AG04449 (cell line): Measurements from ENCODE around the gene COL8A1.

Experiments
- CTCF ChIA-PET: fragments of 350-600 bp; formaldehyde crosslinking; extraction: SDS; loops from one replicate; lab custom pipeline; 2021; ENCODE audit warnings: antibody characterized with exemption; lab: Yijun Ruan, JAX
- POLR2A ChIA-PET: fragments of 400-600, 350-600 bp; formaldehyde crosslinking; extraction: SDS; loops from one replicate; lab custom pipeline; 2020; ENCODE audit warnings: antibody characterized with exemption, inconsistent platforms; lab: Yijun Ruan, JAX
- DNase-seq: peaks from one replicate; pipeline ENCODE4 v3.0.0-alpha.2; 2010; ENCODE audit warnings: low read depth, low spot score
- H3K4me3 ChIP-seq: 2 replicates; pipeline ENCODE4 v1.5.1; 2011; ENCODE audit warnings: low read depth, mild to moderate bottlenecking, control low read depth, low read length
- CTCF ChIP-seq: IDR thresholded peaks from one replicate; pipeline ENCODE4 v1.5.1; 2011; ENCODE audit warnings: mild to moderate bottlenecking, moderate library complexity, low read length, control low read depth, inconsistent platforms; ENCODE audit not compliant: insufficient read depth; ENCODE audit errors: missing control alignments

The COL8A1 gene

GRCh38 chr3:99665017-99665416 is 26.6 kb downstream of the COL8A1 start:
- TF ChIP-seq CTCF, result no peak
- ChIA-PET CTCF (interaction anchor here (0.7 to 3.2 kb wide), 3 partner anchors 8 to 22 kb away, joined by 3 to 10 read pairs (median 3); no protein-coding TSS in a partner anchor), POLR2A (interaction anchor here (0.6 to 0.7 kb wide), 2 partner anchors 10 to 63 kb away, joined by 3 read pairs; no protein-coding TSS in a partner anchor)
- no peak for DNase-seq
- no peak overlapping the region for H3K4me3 ChIP-seq

GRCh38 chr3:99666201-99666600 is 27.8 kb downstream of the COL8A1 start:
- TF ChIP-seq CTCF, result no peak
- H3K4me3 ChIP-seq, result no peak overlapping the region
- ChIA-PET CTCF (no interaction called here), POLR2A (no interaction called here)
- DNase-seq, result no peak

- ChIA-PET POLR2A (no interaction called here), CTCF (interaction anchor here (1.4 to 1.5 kb wide), 3 partner anchors 13 to 23 kb away, joined by 5 to 6 read pairs (median 5); no protein-coding TSS in a partner anchor)
- no peak for DNase-seq
- no peak for TF ChIP-seq CTCF
- H3K4me3 ChIP-seq, result no peak overlapping the region
Measured at GRCh38 chr3:99668044-99668443, 29.6 kb downstream of the COL8A1 start.

GRCh38 chr3:99669879-99670555 is 31.6 kb downstream of the COL8A1 start:
- DNase-seq, result no peak
- no peak overlapping the region for H3K4me3 ChIP-seq
- ChIA-PET CTCF (interaction anchor here (0.5 to 0.6 kb wide), 2 partner anchors 43 to 83 kb away, joined by 3 to 4 read pairs; no protein-coding TSS in a partner anchor), POLR2A (no interaction called here)
- TF ChIP-seq CTCF, result no peak

GRCh38 chr3:99670556-99670950 is 32.2 kb downstream of the COL8A1 start:
- H3K4me3 ChIP-seq, result no peak overlapping the region
- ChIA-PET CTCF (interaction anchor here (0.5 kb wide), 1 partner anchor 43 kb away, joined by 3 read pairs; no protein-coding TSS in a partner anchor), POLR2A (no interaction called here)
- no peak for TF ChIP-seq CTCF
- no peak for DNase-seq

- ChIA-PET CTCF (interaction anchor here (1.3 kb wide), 1 partner anchor 9 kb away, joined by 3 read pairs; no protein-coding TSS in a partner anchor), POLR2A (interaction anchor here (0.7 kb wide), 1 partner anchor 10 kb away, joined by 3 read pairs; no protein-coding TSS in a partner anchor)
- no peak for DNase-seq
- no peak overlapping the region for H3K4me3 ChIP-seq
- no peak for TF ChIP-seq CTCF
Measured at GRCh38 chr3:99674086-99674789, 35.8 kb downstream of the COL8A1 start.
